HT1080 (cell line): ENCODE data around the gene HIRIP3. TPM values are rescaled to one million over a fixed set of nuclear protein-coding genes. Genes with fewer than 3 reads are reported as not detected.
"Not testable (repeated sequence)": the region's sequence is repeated elsewhere in the genome, so short reads cannot be mapped to it uniquely, and the experiment has no call there.

ENCODE experiments used
- DNase-seq: peaks from one replicate; pipeline ENCODE4 v3.0.0-alpha.2; 2015; ENCODE audit warnings: low read depth
- polyA plus RNA-seq, 2 experiments: library from polyadenylated mRNA; depleted of rRNA; stranded (reverse); fragments of >200 nt; gene quantifications; 2 replicates each; pipeline ENCODE4 v1.2.3, GENCODE V29; 2015
- total RNA-seq: library from RNA; depleted of rRNA; stranded (reverse); fragments of >200 nt; shearing (Covaris generic); gene quantifications from 2 replicates; pipeline ENCODE4 v1.2.3, GENCODE V29; 2014; rRNA removed

The HIRIP3 gene, protein sequence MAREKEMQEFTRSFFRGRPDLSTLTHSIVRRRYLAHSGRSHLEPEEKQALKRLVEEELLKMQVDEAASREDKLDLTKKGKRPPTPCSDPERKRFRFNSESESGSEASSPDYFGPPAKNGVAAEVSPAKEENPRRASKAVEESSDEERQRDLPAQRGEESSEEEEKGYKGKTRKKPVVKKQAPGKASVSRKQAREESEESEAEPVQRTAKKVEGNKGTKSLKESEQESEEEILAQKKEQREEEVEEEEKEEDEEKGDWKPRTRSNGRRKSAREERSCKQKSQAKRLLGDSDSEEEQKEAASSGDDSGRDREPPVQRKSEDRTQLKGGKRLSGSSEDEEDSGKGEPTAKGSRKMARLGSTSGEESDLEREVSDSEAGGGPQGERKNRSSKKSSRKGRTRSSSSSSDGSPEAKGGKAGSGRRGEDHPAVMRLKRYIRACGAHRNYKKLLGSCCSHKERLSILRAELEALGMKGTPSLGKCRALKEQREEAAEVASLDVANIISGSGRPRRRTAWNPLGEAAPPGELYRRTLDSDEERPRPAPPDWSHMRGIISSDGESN
- 24.3 and 33.8 TPM in 2 replicates for total RNA-seq
- polyA plus RNA-seq (2015; cell fraction: cytosol; rRNA removed), result 13.1 and 15.7 TPM in 2 replicates
- polyA plus RNA-seq (2015; cell fraction: nucleus; rRNA removed), result 10.6 and 12.3 TPM in 2 replicates

DNA sequence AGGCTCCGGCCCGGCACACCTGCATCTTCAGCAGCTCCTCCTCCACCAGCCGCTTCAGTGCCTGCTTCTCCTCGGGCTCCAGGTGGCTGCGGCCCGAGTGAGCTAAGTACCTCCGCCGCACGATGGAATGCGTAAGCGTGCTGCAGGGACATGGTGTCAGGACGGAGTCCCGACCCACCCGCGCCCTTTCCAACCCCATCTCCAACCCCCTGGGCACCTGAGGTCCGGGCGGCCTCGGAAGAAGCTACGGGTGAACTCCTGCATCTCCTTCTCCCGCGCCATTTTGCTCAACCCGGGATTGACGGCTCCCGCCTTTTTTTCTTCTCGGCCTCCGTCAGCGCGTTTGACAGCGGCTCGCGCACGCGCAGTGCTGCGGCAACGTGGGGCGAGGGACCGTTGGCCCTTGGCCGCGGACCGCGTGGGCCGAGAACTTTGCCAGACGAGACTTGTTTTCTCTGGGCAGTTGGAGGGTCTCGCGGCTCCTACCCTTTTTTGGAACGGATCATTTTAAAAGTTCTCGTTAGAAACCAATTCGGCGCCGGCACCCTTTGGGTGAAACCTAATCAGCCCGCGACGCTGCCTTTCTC is at the start of gene HIRIP3:
Gene HIRIP3, minus strand, starts transcription at position 294 of the 587 bp plus-strand sequence. Its CDS starts 12 bp downstream, at position 282.
- DNase-seq, result peak; percentile 71

DNA sequence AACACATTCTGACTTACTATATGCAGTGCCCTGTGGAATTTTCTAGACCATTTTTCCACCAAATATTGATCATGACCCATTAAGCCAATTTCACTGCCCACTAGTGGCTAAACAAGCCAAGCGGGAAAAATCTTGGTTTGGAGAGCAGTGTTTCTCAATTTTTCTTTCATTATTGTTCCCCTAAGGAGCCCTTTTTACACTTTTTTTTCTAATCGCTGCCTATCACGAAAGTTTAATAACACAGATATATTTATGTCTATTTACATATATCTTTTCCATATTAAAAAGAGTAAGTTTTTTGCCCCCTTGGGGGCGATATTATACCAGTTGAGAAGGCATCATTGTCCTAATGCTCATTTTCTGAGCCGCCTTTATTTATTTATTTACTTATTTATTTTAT is 46.4 kb upstream of the HIRIP3 start:
- no peak for DNase-seq

DNA sequence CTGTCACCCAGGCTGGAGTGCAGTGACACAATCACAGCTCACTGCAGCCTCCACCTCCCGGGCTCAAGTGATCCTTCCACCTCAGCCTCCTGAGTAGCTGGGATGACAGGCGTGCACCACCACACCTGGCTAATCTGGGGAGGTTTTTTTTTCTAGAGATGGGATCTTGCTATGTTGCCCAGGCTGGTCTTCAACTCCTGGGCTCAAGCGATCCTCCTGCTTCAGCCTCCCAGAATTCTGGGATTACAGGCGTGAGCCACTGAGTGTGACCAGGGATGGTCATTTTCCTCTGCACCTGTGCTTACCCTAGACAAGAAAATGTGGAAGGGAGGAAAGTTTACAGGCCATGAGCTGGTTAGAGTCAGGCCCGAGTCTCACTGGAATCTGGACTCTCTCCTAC is 45.3 kb upstream of the HIRIP3 start:
- not testable (repeated sequence) for DNase-seq

DNA sequence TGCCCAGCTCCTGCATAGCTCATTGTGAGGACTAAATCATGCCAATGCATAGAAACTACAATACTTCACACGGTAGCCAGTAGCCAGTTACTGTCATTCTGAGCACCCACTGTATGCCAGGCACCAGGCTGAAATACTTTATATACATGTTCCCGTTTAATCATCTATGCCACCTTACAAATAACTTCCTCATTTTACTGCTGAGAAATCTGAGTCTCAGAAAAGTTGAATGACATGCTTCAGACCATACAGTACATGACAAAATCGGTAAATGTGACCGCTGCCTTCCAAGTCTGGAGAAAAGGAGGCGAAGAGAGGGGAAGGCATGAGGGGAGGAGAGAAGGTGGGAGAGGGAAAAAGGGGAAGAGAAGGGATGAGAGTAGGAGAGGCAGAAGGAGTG is 44.8 kb upstream of the HIRIP3 start:
- DNase-seq, result no peak

DNA sequence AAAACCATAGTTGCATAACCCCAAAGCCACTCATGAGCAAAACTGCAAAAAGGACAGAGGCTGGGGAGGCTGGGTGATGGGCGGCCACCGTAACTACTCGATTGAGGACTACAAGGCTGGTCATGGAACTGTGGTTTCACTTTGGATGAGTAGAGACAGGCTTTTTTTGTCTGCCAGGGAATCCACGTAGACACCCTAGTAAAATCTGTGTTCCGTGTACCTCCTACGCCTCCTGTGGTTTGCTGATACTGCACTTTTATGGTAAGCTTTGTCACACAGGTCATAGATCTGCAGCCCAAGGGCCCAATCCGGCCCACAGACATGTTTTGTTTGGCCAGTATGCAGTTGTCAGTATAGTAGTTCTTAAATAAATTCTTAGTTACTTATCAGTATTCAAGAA is 37.9 kb upstream of the HIRIP3 start:
- DNase-seq, result no peak

DNA sequence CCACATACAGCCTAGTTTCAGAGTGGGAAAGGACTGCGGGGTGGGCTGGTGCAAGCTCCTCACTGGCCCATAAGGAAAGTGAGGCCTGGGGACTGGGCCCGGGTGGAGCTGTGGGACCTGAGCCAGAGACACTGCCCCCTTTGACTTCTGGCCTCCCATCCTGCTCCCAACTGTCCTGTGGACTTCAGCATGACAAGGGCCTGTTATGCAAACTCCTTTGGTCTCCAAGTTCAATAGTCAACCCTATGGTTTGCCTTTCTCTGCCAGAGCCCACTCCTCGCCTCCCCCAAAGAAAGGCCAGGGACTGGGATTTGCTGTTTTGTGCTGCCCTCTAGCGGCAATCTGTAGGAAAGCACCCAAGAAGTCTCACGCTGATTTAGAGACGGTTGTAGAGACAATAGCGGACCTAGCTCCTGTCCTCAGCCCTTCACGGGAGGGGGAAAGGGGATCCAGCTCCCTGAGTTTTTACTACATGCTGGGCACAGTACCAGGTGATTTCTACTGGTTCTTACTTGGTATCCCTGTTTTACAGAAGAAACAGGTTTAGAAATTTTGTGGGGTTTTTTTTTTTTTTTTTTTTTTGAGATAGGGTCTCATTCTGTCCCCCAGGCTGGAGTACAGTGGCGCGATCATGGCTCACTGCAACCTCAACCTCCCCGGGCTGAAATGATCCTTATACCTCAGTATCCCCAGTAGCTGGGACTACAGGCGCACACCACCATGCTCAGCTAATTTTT is 36.8 kb upstream of the HIRIP3 start:
- DNase-seq, result peak; percentile 62

DNA sequence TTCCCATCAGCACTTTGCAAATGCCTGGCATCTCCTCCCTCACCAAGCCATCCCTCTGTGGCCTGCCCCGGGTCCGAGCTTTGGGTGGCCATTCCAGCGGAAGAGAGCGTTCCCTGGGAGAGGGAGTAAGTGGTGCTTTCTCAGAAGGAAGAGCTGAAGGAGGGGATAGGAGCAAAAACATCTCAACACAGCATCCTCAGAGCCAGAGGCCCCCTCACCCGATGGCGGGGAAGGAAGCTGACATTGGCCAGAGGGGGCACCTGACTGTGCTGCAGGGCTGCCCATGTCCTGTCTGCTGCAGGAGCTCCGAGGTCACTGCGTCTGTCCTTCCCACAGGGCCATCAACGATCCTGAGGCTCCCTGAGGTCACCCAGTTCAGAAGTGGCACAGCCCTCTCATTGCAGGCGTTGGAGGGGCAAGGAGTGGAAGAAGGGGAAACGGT is 36.1 kb upstream of the HIRIP3 start:
- no peak for DNase-seq

DNA sequence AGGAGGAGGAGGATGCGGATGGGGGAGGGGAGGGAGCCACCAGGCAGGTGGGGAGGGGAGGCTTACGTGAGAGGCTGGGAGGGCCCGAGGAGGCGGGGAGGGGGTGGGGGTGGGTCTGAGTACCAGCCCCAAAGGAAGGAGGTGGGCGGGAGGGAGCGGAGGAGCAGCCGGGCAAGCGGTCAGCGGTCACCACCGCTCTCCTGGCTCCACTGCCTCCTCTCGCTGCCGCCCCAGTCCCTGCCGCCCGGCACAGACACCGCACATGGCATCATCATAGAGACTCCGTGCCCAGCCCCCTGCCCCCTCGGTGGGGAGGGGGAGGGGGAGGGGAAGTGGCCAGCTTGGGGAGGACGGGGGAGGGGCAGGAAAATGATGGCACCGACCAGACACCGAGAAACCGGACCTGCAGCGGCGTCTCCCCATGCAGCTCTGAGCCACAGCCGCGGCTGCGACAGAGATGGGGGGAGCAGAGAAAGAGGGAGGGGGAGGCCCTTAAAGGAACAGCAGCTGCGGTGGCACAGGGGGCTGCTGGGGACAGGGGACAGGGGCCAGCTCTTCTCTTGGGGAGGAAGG is 35.5 kb upstream of the HIRIP3 start, which contains the start of gene TLCD3B:
Gene TLCD3B, minus strand, starts transcription at position 431 of the 573 bp plus-strand sequence. CDS start 744 bp downstream, outside the sequence.
- DNase-seq, result no peak

DNA sequence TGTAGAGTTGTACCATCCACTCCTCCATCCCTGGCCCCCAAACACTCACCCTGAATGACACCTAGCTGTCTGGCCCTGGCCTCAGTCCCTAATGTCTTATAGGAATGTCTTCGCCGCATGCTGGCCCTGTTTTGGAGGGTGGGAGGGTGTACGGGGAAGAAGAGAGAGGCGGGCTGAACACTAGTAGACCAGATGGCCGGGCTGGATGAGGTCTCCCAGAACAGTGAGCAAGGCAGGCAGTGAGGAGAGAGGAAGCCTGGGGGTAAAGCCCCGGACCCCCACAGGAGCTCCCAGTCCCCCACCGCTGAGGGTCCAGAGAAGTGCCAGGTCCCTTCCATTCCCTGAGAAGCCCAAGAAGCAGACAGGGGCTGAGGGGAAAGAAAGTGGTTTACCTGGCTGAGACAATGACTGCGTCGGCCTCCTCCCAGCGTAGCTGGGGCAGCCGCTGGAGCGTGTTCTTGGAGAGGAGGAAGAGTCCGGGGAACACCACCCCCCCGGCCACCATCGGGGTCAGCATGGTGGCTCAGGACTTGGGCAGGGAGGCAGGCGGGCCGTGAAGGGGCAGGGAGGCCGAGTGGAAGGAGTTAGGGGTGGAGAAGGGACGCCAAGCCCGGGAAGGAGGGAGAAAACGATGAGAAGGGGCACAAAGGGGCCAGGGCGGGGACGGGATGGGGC is 34.7 kb upstream of the HIRIP3 start:
- no peak for DNase-seq

DNA sequence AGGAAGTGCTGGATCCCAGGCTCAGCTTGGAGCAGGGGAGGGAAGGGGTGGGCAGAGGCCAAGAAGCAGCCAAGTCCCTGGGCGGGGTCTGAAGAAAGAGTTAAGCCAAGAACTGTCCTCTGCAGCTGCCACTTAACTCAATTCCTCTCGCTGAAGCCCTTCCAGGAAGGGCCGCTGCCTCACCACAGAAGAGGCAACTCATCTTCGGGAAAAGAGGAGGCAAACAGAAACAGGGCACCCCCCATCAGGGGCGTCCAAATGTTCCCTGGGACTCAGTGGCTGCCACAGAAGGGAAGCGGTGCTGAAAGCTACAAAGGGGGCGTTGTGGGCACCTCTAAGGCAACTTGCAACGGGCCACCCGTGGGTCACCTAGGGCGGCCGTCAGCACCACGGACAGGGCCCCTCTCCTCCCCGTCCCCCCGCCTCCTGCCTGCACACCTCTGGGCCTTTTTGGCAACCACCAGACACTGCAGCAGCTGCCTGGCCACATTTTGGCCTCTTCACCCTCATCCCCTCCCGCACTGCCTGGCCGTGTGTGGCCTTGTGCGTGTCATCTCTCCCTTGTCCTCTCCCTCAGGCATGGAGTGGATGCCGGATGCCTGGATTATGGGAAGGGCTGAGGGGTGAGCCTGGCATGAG is 33.1 kb upstream of the HIRIP3 start:
- no peak for DNase-seq

DNA sequence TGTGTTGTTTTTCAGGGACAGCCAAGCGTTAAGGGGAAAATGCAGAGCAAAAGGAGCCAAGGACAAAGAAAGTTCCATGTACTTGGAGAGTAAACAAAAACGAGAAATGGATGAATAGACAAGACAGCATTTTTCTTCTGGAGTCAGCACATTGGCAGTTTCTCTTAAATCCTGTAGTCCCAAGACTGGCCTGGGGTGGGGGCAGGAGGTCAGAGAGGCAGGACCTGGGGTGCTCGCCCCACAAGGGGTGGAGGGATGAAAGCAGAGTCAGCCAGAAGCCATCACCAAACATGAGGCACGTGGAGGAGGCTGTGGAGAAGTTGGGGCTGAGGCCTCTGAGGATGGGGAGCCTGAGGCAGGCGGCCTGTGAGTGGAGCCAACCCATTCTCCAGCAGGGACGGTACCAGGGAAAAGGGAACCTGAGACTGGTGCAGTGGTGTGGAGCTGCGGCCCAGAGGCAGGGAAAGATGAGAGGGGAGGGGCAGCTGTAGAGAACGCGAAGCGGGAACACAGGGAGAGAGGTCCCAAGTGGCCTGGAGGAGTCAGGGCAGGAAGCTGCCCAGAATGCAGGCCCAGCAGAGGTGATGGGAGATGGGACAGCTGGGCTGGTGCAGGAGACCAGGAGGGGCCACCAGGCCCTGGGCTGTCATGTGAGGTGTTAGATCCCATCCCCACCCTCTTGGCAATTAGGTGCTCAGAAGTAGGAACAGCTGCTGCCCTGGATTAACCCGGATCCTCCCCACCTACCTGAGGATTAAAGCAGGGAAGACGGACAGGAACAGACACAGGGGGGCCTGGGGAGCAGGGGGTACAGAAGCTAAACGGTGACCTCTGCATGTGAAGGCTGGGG is 32.4 kb upstream of the HIRIP3 start:
- no peak for DNase-seq

DNA sequence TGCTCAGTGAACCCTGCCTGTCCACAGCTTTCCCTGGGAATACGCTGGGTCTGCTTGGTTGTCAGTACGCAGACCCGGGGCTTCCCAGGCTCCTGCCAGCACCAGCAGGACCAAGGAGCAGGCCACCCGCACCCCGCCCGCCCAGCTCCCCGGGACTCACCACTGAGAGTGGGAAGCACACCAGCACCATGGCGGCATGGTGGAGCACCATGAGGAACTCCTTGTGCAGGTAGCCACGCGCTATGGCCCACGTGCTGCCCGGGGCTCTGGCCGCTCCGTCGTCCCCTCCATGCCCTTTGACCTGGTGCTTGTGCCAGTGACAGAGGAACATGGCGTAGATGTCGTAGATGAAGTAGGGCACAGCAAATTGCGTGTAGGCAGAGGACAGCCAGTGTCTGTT is 31.0 kb upstream of the HIRIP3 start:
- no peak for DNase-seq

DNA sequence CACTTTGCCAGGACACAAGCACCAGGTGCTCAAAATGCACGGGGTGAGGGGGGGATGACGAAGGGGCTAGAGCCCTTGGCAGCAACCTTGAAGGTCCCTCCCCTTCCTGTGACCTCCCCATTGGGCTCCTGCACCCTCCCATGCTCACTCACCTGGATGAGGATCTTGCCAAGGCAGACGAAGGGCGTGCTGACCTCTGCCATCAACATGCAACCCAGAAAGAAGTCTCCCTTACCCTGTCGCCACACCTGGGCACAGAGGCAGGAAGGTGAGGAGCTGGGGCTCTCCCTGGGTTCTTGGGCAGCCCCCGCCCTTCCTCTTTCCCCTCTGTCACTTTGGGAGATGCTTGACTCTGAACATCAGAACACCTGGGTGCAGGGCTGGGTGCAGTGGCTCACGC is 30.2 kb upstream of the HIRIP3 start:
- no peak for DNase-seq

DNA sequence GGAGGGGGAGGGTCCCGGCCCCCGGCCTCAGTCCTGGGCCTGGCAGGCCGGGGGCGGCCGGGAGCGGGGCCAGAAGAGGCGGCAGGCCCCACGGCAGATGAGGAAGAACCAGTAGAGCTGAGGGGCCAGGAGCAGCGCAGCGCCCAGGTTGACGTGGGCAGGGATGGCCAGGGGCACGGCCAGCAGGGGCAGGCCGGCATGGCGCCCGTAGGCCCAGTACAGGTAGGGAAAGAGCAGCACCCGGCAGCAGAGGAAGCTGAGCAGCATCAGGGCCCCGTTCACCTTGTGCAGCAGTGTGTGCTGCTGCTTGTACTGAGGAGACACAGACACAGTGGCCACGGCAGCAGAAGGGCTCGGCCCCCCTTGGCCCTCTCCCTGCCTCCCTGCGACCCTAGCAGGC is 29.7 kb upstream of the HIRIP3 start:
- DNase-seq, result no peak

DNA sequence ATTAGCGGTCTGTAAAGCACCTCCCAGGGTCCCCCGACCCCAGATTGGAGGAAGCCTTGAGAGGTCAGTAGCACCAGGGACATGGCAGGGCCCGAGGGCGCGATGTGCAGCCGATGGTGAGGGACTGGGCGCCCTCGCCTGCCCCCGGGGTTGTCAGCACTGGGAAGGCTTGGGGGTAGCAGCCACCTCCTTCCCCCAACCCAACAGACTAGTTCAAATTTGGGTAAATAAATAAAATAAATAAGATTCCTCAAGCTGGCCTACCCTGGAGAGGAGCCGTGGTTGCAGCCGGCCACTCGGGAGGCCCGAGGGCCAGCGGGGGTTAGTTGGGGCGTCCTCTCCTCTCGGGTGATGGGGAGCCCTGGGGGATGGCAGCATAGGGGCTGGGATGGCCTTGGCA is 29.0 kb upstream of the HIRIP3 start:
- no peak for DNase-seq

DNA sequence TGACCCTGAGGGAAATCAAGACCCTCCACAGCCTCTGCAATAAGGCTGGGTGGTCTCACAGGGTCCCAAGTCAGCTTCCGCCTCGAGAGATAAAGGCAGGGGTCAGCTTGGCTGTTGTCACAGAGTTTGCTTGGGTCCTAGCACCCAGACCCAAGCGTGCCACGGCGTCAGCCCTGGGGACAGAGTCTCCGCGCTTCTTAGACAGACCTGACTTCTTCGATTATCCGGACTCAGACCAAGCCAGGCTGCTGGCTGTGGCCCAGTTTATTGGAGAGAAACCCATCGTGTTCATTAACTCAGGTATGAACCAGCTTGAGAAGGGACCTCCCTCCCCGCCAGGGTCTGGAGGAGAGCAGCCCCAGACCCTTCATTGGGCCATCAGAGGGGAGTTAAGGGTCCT is 28.2 kb upstream of the HIRIP3 start:
- DNase-seq, result no peak

DNA sequence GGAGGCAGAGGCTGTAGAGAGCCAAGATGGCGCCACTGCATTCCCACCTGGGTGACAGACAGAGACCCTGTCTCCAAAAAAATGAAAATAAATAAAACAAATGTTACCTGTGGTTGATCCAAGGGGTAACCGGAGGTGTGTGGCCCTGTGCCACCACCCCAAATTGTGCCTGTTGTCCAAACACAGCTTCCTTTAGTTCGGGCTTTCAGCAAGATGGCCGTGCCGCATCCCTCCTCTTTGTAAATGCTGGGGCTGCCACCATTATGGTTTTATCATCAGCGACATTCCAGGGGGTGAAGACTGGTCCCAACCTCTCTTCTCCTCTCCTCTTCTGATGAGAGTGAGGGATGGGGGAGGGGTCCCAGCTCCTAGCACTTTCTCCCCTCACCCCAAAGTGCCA is 27.5 kb upstream of the HIRIP3 start, which contains the start of gene C16orf92:
Gene C16orf92, plus strand, starts transcription at position 312 of the 400 bp plus-strand sequence. CDS start 143 bp downstream, outside the sequence.
- DNase-seq, result no peak

DNA sequence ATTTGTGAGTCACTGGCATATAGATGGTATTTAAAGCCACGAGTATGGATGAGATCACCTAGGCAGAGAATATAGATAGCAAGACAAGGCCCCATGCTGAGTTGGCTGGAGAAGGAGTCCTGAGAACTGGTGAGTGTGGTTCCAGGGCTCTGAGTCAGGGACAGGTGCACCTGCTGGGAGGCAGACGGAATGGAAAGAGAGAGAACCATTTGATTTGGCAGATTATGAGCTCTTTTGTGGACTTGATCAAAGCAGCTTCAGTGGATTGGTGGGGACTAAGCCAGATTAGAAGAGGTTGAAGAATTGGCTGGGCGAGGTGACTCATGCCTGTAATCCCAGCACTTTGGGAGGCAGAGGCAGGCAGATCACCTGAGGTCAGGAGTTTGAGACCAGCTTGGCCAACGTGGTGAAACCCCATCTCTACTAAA is 23.3 kb upstream of the HIRIP3 start:
- DNase-seq, result peak; percentile 64

DNA sequence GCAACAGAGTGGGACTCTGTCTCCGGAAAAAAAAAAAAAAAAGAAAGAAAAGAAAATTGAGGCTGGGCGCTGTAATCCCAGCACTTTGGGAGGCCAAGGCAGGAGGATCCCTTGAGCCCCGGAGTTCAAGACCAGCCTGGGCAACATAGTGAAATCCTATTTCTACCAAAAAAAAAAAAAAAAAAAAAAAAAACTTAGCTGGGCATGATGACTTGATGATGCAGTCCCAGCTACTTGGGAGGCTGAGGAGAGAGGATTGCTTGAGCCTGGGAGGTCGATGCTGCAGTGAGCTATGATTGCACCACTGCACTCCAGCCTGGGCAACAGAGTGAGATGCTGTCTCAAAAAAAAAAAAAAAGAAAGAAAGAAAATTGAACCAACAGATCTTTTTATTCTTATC is 22.5 kb upstream of the HIRIP3 start:
- DNase-seq, result not testable (repeated sequence)
